ENCODE data around the gene TARS3.

DNA sequence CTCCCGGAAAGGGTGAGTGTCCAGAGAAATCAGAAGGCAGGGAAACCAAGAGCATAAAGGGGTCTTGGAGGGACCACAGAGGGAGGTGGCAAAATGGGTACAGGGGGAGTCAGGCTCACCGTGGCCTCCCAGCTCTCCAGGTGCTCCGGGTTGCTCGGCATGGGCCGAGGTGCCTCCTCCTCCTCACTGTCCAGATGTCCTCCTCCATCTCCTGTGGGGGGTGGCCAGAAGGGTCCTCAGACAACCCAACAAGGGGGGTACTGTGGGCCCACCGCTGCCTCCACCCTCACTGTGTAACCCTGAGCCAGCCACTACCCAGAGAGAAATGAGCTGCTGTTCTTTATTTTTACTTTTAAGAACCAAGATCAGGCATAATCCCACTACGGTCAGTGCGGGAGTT is 48.6 kb upstream of the TARS3 start:
- TF ChIP-seq, protein P1, sequence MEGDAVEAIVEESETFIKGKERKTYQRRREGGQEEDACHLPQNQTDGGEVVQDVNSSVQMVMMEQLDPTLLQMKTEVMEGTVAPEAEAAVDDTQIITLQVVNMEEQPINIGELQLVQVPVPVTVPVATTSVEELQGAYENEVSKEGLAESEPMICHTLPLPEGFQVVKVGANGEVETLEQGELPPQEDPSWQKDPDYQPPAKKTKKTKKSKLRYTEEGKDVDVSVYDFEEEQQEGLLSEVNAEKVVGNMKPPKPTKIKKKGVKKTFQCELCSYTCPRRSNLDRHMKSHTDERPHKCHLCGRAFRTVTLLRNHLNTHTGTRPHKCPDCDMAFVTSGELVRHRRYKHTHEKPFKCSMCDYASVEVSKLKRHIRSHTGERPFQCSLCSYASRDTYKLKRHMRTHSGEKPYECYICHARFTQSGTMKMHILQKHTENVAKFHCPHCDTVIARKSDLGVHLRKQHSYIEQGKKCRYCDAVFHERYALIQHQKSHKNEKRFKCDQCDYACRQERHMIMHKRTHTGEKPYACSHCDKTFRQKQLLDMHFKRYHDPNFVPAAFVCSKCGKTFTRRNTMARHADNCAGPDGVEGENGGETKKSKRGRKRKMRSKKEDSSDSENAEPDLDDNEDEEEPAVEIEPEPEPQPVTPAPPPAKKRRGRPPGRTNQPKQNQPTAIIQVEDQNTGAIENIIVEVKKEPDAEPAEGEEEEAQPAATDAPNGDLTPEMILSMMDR (IDR thresholded peaks at IDR 0.05): no peak
- no peak for TF ChIP-seq POLR2A (IDR thresholded peaks at IDR 0.05)

All from Peyer's patch (tissue), 4 donors.